ENCODE results near the gene MYO15B. TPM values are rescaled to one million over a fixed set of nuclear protein-coding genes. Genes with fewer than 3 reads are reported as not detected.
A peak's percentile ranks its signal among the peaks of the same experiment; 100 is the strongest.

MYO15B gene
- total and polyA plus RNA-seq, 2 of the 13 experiments (the other 11 are each of a cell fraction or from before 2014, with no cell fraction given), result 2.8 to 8.1 TPM

- TF ChIP-seq CSRNP2 (CRISPR knock-in tag; conservative IDR thresholded peaks at IDR 0.05; ENCODE audit: low read depth), result no peak
- TF ChIP-seq PRDM10 (CRISPR knock-in tag; IDR thresholded peaks at IDR 0.05; ENCODE audit: low read depth), result 0 out of 2 replicates have a peak, but pooled peaks have one; percentile 82
- TF ChIP-seq ZNF768 (CRISPR knock-in tag; IDR thresholded peaks at IDR 0.05), result peak; percentile 59; the same call in 1 of the 2 replicates
- peak; percentile 86 for TF ChIP-seq ZNF143 (CRISPR knock-in tag; IDR thresholded peaks at IDR 0.05)
- no peak for TF ChIP-seq HDAC6 (IDR thresholded peaks at IDR 0.05; ENCODE audit: low read depth, low read length)
- no peak for TF ChIP-seq RORA (CRISPR knock-in tag; IDR thresholded peaks at IDR 0.05)
- TF ChIP-seq ZBTB21 (CRISPR knock-in tag; IDR thresholded peaks at IDR 0.05), result no peak
- no peak for TF ChIP-seq ZNF740 (CRISPR knock-in tag; IDR thresholded peaks at IDR 0.05)
- TF ChIP-seq NFE2 (CRISPR knock-in tag; IDR thresholded peaks at IDR 0.05), result no peak
- no peak for TF ChIP-seq TRAFD1 (CRISPR knock-in tag; IDR thresholded peaks at IDR 0.05; ENCODE audit: borderline replicate concordance)
- peak; percentile 61; the same call in 1 of the 2 replicates for TF ChIP-seq MYC (CRISPR knock-in tag; IDR thresholded peaks at IDR 0.05; ENCODE audit: borderline replicate concordance)
- no peak for TF ChIP-seq MTA3 (CRISPR knock-in tag; IDR thresholded peaks at IDR 0.05)
- TF ChIP-seq MAZ (IDR thresholded peaks at IDR 0.05; ENCODE audit: borderline replicate concordance, low read depth, low read length), result no peak
- TF ChIP-seq MAZ (CRISPR knock-in tag; IDR thresholded peaks at IDR 0.05; ENCODE audit: low read depth), result peak; percentile 79; the same call in 1 of the 2 replicates
- no peak for TF ChIP-seq ZBTB10 (CRISPR knock-in tag; IDR thresholded peaks at IDR 0.05; ENCODE audit: borderline replicate concordance)
- TF ChIP-seq, protein P1, sequence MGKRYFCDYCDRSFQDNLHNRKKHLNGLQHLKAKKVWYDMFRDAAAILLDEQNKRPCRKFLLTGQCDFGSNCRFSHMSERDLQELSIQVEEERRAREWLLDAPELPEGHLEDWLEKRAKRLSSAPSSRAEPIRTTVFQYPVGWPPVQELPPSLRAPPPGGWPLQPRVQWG (CRISPR knock-in tag; IDR thresholded peaks at IDR 0.05; ENCODE audit: borderline replicate concordance, low read depth), result no peak
- TF ChIP-seq XRCC5 (optimal IDR thresholded peaks at IDR 0.05; ENCODE audit: low read length), result peak; percentile 73
Observed at GRCh38 chr17:75549246-75550138, 38.1 kb upstream of the MYO15B start (continued).

Data from HepG2 (cell line).